PFSK-1 (cell line): ENCODE measurements around the gene PPFIBP2.

Experiments used
- FOXP2 ChIP-seq: optimal IDR thresholded peaks from 2 replicates; pipeline ENCODE3; 2011; ENCODE audit warnings: borderline replicate concordance, control low read depth, inconsistent platforms; ENCODE audit not compliant: insufficient read depth; ENCODE audit errors: extremely low read length, extremely low read depth
- POLR2AphosphoS5 ChIP-seq: IDR thresholded peaks from 2 replicates; pipeline ENCODE4 v1.6.1; 2012; ENCODE audit warnings: low read depth, mild to moderate bottlenecking, control low read depth, low read length, moderate library complexity
- REST ChIP-seq, 2 experiments: IDR thresholded peaks; 2 replicates each; pipeline versions ENCODE4 v1.6.1 to v1.8.0; 2011 to 2012; ENCODE audit warnings: low read depth in 2 of 2, low read length in 2 of 2, control low read depth in 1 of 2, inconsistent platforms in 1 of 2, mild to moderate bottlenecking in 1 of 2, moderate library complexity in 1 of 2; ENCODE audit not compliant: insufficient read depth in 1 of 2
- SIN3A ChIP-seq: IDR thresholded peaks from 2 replicates; pipeline ENCODE4 v1.6.1; 2012; ENCODE audit warnings: mild to moderate bottlenecking, low read length, moderate library complexity, borderline replicate concordance; ENCODE audit not compliant: insufficient read depth
- TAF1 ChIP-seq: IDR thresholded peaks from 2 replicates; pipeline ENCODE4 v1.6.1; 2012; ENCODE audit warnings: low read length, control low read depth, borderline replicate concordance; ENCODE audit not compliant: insufficient read depth

Gene PPFIBP2

GRCh38 chr11:7672960-7673723, 159.3 kb downstream of the PPFIBP2 start, which contains the start of gene CYB5R2:
CYB5R2 (minus strand) TSS chr11:7673500; CDS start chr11:7672825, 675 bp downstream.
- no peak for TF ChIP-seq FOXP2
- no peak for TF ChIP-seq SIN3A
- no peak for TF ChIP-seq REST (IDR thresholded peaks at IDR 0.05; ENCODE audit: insufficient read depth in 1 of 2, low read depth in 2 of 2, low read length in 2 of 2)
- TF ChIP-seq TAF1 = no peak
- TF ChIP-seq POLR2AphosphoS5 = no peak

DNA sequence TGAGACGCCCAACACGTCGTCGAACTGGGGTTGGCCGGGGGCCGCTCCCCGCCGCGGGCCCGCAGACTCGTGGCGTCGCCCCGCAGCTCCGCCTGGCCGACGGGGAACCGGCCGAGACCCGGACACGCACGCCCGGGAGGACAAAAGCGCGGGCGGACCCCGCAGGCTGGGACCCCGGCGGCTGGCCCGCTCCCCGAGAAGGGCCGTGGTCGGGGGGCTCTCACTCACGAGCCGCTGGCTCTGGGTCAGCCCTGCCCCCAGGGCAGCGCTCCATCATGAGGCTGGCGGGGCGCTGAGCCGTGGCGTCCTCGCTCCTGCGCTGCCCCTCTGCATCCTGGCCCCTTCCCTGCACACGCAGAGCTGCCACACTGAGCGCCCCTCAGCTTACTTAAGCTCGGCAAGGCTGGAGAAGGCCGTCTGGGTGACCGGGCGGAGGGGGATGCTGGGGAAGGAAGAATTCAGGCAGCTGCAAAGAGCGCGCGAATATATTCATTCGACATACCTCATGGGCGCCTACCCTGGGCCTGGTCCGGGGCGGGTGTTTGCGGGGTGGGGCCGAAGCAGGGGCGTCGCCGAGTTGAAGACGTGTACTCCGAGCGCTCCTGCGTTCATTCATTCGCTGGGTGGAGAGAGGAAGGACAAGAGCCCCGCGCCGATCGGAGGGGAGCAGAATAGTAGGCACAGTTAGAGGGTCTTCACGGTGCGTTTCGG, 160.1 kb downstream of the PPFIBP2 start:
- TF ChIP-seq POLR2AphosphoS5 (no peak), SIN3A (no peak), REST (IDR thresholded peaks at IDR 0.05; ENCODE audit: insufficient read depth in 1 of 2, low read depth in 2 of 2, low read length in 2 of 2) (no peak), FOXP2 (no peak), TAF1 (no peak)

- TF ChIP-seq POLR2AphosphoS5 (no peak), SIN3A (no peak), TAF1 (no peak), FOXP2 (no peak), REST (IDR thresholded peaks at IDR 0.05; ENCODE audit: insufficient read depth in 1 of 2, low read depth in 2 of 2, low read length in 2 of 2) (no peak)
Observed at GRCh38 chr11:7675631-7676030, 161.8 kb downstream of the PPFIBP2 start.

- TF ChIP-seq SIN3A (no peak), TAF1 (no peak), FOXP2 (no peak), REST (IDR thresholded peaks at IDR 0.05; ENCODE audit: insufficient read depth in 1 of 2, low read depth in 2 of 2, low read length in 2 of 2) (no peak), POLR2AphosphoS5 (no peak)
Observed at GRCh38 chr11:7677071-7677470, 163.3 kb downstream of the PPFIBP2 start.
